ENCODE results near the gene MAEL. TPM values are rescaled to one million over a fixed set of nuclear protein-coding genes. Genes with fewer than 3 reads are reported as not detected.

Gene MAEL
- total RNA-seq, 1 experiment from 2014 or later: not detected

GRCh38 chr1:166980818-166981217 is 8.3 kb upstream of the MAEL start:
- no peak for TF ChIP-seq POLR2A (IDR thresholded peaks at IDR 0.05; ENCODE audit: borderline replicate concordance, extremely low read depth, insufficient read depth, insufficient read length)
- no peak for TF ChIP-seq EZH2 (IDR thresholded peaks at IDR 0.05)
- no peak for TF ChIP-seq REST (IDR thresholded peaks at IDR 0.05; ENCODE audit: low read depth)
- TF ChIP-seq ZNF274 (IDR thresholded peaks at IDR 0.05; ENCODE audit: low read depth, low read length): no peak
- no peak for TF ChIP-seq SIN3A (IDR thresholded peaks at IDR 0.05; ENCODE audit: low read depth)
- TF ChIP-seq SP1 (IDR thresholded peaks at IDR 0.05; ENCODE audit: low read depth): no peak
- no peak for TF ChIP-seq ZBTB33 (IDR thresholded peaks at IDR 0.05; ENCODE audit: extremely low read depth, insufficient replicate concordance, low read length)
- TF ChIP-seq CEBPB (IDR thresholded peaks at IDR 0.05; ENCODE audit: low read depth): no peak
- no peak for TF ChIP-seq TCF7L2 (IDR thresholded peaks at IDR 0.05; ENCODE audit: borderline replicate concordance, extremely low read depth, insufficient read depth, insufficient read length)
- no peak for TF ChIP-seq ATF3 (IDR thresholded peaks at IDR 0.05)
- no peak for TF ChIP-seq ZFX (IDR thresholded peaks at IDR 0.05)
- no peak for TF ChIP-seq POLR2AphosphoS5 (IDR thresholded peaks at IDR 0.05; ENCODE audit: low read depth, low read length)
- no peak for TF ChIP-seq EZH2phosphoT487 (IDR thresholded peaks at IDR 0.05; ENCODE audit: borderline replicate concordance)
- TF ChIP-seq YY1 (IDR thresholded peaks at IDR 0.05; ENCODE audit: extremely low read depth, insufficient replicate concordance, low read depth, low read length): no peak
- no peak for TF ChIP-seq EGR1 (IDR thresholded peaks at IDR 0.05; ENCODE audit: low read depth)
- no peak for TF ChIP-seq ELF1 (IDR thresholded peaks at IDR 0.05; ENCODE audit: borderline replicate concordance, low read depth)
- no TSS peak for BruUV-seq (replicated peaks)
- intact Hi-C loops (cut with micrococcal nuclease): no loop called here
- CTCF ChIA-PET: no interaction called here
- Histone ChIP-seq H4K20me1 (ENCODE audit: insufficient read depth) (no peaks in the 10 kb centered on the region), H3K9me2 (ENCODE audit: insufficient read depth) (no peaks in the 10 kb centered on the region), H2AFZ (ENCODE audit: low read depth, low read length, poor library complexity, severe bottlenecking) (no peak overlapping the region), H3K27ac (ENCODE audit: low read depth, low read length) (no peak overlapping the region), H3K4me1 (ENCODE audit: control insufficient read depth in 1 of 2, insufficient read depth in 2 of 2, low read length in 2 of 2) (no peaks in the 10 kb centered on the region), H3K4me2 (ENCODE audit: low read length) (no peak overlapping the region), H3K79me2 (ENCODE audit: insufficient read depth, low read length) (no peaks in the 10 kb centered on the region), H3K9ac (ENCODE audit: low read length) (no peak overlapping the region), H3K9me3 (ENCODE audit: control insufficient read depth in 1 of 2, insufficient read depth in 1 of 2, low read depth in 1 of 2, low read length in 2 of 2) (no peaks in the 10 kb centered on the region), H3K36me3 (ENCODE audit: control insufficient read depth in 1 of 2, insufficient read depth in 2 of 2, low read length in 2 of 2) (no peaks in the 10 kb centered on the region), H3K4me3 (replicated peaks in 1 of 2; ENCODE audit: low read depth in 1 of 2, low read length in 2 of 2) (no peak overlapping the region), H3K27me3 (ENCODE audit: insufficient read depth, low read length) (peaks cover 23% of the 10 kb centered on the region)
- POLR2A ChIA-PET: no interaction called here
- DNase-seq (ENCODE audit: low read depth, low spot score) (no peak), ATAC-seq (no peak)
- RAD21 ChIA-PET (ENCODE audit: low non-redundant PET in 1 of 2, low total read pairs in 2 of 2, uncharacterized antibody in 2 of 2, unreplicated experiment in 2 of 2): interaction anchor here in 1 of 2 experiments (0.5 kb wide), 1 partner anchor 240 kb away, joined by 4 read pairs; no protein-coding TSS in a partner anchor
